GM21529 (cell line): ENCODE results near the gene SLC5A1.

Experiments used
- ATAC-seq: cut with Tn5 transposase; IDR thresholded peaks from one replicate; pipeline ENCODE4 v1.9.1; 2021; ENCODE audit not compliant: unreplicated experiment

Gene SLC5A1

DNA sequence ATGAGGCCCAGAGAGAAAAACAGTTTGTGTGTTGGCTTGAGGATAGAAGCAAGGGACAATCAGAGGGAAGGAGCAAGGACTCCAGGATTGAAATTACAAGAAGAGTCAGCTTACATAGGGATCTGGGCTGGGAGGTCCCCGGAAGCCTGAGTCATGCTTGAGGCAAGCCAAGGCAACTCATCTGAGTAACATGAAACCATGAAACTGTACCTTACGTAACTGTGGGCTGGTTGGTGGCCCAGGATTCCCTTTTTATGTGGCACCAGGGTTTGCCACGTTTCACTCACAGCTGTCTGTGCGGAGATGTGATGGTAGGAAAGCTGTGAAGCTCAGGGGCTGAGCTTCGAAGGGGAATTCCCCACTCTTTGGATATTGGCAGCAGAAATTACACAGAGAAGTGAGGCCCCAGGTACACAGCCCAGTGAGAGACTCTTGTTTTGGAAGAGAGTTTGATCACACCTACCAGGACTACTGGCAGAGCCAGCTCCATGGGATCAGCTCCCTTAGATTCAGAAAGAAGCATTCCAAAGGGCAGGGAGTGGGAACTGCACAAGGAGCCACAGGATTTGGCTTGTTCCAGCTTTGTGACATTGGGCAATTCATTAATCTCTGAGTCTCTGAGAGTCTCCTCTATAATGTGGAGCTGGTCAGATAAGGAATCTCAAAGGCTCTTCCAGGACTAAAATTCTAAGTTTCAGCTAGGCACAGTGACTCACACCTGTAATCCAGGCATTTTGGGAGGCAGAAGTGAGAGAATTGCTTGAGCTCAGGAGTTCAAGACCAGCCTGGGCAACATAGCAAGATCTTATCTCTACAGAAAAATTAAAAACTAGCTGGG is 7.8 kb downstream of the SLC5A1 start:
- ATAC-seq, result peak; percentile 56

DNA sequence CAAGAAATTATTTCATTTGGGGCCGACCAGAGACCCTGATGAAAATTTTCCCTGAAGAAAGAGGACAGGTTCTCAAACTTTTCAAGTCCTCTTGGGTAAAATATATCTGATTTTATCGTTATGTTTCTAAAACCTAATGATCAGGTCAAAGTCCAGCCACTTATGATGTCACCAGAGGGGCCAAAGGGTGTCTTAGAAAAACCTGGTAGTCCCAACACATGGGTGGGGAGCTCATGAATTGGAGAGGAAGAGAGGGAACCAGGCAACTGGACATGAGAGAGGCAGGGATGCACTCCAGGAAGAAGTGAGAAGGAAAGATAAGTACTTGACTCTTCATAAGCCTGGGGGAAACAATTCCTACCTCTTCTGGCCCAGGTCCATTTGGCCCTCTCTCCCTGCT is 9.2 kb downstream of the SLC5A1 start:
- ATAC-seq, result no peak

DNA sequence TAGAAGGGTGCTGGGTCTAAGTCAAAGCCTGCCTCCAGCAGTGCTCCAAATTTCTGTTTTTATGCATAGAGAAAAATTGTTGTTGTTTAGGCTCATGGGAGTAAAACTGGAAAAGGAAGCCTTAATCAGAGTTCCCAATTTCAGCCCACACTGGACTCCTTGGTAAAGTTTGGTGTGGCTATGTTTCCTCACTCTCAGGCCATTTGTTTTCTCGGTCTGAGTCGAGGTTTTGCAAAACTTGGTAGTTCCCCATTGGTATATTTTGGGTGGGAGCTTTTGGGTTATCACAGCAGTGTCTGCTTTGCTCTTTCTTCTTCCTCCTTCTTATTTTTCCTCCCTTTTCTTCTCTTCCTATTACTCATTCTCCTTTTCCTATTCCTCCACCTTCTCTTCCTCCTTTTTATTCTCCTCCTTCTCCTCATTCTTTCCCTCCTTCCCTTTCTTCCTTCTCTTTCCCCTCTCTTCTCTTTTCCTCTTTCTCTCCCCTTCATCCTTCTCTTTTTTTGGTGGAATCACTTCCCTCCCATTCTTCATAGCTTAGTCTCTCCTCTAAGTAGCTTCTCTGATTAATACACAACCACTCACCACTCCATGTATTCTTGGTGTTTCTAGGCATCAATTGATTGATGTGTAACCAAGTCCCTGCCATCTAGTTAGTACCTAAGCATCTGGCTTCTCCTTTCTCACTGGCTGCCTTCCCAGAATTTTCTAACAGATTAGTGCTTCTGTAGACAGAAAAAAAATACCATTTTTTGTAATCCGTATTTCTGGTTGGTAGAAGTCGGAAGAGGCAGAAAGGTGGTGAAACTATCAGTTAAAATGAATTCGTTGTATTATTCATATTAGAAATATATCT is 10.1 kb downstream of the SLC5A1 start:
- ATAC-seq, result no peak

DNA sequence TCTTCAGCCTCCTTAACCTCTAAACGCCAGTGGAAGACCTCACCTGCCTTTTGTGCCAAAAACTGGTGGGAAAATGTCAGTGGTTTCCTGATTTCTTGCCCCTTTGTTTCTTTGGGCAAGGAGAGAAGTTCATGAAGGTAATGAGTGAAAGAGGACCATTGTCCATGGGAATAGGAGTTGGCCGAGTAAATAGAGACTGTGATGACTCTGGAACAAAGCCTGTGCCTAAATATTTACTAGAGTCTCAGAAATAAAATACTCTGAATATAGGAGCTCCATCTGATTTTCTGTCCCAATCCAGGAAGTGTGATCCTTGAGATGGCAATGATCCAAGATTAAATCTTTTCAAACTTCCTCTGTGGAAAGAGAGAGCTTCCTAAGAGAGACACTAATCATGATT is 12.0 kb downstream of the SLC5A1 start:
- no peak for ATAC-seq

DNA sequence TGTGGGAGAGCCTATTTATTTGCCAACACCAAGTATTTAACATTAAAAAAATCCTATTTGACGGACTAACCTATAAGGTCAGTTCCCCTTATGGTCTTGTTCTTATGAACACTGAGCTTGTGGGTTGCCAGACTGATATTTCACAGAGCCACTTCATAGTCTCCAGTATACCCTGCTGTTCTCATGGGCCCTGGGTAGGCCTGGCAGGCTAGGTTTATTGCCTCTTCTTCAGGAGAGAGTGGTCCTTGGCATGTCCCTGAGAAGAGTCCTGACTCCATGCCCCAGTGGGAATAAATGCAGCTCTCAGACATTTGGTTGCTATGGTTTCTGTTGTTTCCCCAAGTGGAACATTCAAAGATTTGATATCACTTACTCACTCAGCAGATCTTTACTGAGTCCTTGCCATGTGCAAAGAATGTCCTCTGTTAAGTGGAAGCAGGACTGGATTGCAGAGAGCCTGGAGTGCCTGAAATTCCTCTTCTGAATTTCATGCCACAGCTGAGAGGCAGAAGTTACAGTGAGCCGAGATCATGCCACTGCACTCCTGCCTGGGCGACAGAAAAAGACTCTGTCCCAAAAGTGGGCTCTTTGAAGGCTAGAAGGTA is 15.7 kb downstream of the SLC5A1 start:
- no peak for ATAC-seq

DNA sequence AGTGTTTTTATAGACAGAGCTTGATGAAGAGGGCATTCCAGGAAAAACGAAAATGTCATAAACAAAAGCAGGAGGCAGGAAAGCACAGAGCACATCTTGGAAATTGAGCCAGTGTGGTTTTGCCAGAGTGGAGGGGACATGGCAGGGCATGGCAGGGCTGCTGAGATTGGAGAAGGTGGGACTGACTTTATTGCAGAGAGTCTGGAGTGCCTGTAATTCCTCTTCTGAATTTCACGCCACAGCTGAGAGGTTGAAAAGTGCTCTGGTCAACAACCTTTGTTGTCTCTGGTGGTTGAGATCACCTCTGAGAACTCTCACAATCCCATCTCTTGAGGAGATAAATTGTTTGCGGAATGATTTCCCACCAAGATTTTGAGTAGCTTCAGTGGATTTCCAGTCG is 16.4 kb downstream of the SLC5A1 start:
- no peak for ATAC-seq

DNA sequence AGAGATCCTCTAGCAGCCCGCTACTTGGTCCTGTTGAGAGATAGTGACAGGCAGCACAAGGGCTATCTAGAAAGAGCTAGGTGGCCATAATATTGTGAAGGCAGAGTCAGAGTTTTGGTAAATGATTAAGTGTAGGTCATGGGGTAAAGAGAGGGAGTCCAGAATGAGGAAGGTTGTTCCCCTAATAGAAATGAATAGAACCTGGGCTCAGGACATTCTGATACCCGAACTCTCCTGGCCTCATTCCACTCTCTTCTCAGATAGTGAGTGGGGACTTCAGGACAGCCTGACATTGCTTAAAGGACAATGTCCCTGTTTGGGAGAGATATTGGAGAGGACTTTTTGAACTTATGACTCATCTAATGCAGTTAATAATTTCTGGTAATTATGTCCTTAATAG is 20.6 kb downstream of the SLC5A1 start:
- no peak for ATAC-seq

DNA sequence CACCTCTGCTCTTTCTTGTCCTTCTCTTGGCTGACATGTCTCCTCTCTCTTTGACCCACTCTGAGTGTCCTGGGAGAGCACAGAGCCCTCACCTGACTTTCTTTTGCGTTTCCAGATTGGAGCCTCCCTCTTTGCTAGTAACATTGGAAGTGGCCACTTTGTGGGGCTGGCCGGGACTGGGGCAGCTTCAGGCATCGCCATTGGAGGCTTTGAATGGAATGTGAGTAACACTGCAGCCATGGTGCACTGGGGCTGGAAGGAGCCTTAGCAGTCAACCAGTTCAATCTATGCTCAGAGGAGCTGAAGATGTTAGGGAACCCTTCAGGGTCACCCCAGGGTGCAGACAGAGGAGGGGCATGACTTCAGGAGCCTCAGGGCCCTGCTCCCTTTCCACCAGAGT is 23.8 kb downstream of the SLC5A1 start:
- ATAC-seq, result no peak

DNA sequence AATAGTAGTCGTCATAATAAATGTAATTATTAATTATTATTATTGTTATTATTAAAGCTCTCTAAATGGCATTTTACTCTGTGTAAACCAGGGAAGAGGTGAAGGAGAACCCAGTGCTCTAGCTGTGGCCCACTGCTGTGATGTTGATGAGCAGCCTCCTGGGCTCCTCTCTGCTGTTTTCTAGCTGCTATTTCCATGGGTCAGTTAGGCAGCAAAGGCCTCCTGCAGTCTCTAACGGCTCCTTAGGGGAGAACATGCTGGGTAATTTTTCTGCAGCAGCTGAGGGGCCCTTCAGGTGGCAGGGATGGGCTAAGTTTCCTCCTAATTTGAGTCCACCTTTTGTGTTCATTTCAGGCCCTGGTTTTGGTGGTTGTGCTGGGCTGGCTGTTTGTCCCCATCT is 24.6 kb downstream of the SLC5A1 start:
- ATAC-seq, result no peak

DNA sequence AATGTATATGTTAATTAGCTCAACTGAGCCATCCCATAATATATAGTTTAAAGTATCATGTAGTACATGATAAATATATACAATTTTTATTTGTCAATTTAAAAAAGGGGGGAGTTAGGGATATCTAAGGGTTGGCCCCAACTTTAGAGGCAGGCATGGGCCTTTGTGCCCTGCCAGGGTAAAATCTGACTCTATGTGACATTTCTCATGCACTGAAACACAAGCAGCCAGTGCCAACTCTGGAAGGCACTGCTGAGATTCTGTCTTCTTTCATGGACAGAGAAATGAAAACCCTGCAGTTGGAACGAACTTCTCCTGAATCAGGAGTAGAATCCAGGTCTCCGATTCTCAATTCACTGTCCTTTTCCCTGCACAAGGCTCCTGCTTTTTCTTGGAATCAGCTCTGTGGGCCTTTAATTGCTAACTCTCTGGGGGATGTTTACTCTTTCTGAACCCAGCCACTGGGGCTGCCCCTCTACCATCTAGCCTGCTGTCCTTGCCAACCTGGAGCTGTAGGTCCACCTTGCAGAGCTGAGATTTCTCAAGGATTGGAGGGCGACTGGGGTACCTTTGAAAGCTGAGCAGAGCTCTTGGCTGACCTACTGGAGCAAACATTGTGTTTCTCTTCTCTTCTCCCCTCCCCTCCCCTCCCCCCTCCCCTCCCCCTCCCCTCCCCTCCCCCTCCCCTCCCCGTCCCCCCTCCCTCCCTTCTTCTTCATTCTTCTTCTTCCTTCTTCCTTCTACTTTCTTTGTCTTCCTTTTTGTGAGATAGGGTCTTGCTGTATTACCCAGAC is 26.7 kb downstream of the SLC5A1 start:
- ATAC-seq, result no peak

DNA sequence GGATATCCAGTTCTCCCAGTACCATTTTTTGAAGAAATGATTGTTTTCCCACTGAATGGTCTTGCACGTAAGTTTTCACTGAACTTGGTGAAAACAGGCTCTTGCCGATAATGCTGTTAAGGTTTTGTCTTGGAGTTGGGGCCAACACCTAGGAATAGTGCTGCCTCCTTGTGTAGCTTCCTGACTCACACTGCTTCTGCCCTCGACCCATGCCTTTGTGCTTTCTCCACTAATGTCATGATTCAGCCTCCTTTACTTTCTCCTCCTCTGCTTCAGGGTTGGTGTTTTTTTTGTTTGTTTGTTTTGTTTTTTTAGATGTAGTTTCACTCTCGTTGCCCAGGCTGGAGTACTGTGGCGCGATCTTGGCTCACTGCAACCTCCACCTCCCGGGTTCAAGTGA is 30.2 kb downstream of the SLC5A1 start:
- ATAC-seq, result no peak

DNA sequence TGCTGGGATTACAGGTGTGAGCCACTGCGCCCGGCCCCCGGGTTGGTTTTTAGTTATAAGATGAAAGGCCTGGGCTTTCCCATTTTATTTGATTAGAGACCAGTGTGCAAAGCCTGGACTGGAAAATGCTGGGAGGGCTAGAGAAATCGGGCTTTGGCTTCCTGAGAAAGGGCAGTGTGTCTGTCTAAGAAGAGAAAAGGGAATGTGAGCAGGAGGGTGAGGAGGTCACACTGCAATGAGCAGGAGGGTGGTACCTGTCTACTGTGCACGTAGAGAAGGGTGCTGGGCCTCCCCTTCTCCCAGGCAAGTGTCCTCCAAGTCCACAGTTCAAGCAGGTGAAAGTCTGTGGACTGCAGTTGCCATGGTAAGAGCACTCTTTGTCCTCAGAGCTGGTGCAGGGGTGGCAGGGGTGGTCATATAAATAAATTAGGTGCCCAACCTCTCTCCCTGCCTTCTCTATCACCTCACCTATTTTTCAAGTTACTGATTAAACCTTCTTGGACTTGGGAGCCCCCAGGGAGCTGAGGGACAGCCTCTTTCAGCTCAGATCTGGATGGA is 30.8 kb downstream of the SLC5A1 start:
- ATAC-seq, result no peak

DNA sequence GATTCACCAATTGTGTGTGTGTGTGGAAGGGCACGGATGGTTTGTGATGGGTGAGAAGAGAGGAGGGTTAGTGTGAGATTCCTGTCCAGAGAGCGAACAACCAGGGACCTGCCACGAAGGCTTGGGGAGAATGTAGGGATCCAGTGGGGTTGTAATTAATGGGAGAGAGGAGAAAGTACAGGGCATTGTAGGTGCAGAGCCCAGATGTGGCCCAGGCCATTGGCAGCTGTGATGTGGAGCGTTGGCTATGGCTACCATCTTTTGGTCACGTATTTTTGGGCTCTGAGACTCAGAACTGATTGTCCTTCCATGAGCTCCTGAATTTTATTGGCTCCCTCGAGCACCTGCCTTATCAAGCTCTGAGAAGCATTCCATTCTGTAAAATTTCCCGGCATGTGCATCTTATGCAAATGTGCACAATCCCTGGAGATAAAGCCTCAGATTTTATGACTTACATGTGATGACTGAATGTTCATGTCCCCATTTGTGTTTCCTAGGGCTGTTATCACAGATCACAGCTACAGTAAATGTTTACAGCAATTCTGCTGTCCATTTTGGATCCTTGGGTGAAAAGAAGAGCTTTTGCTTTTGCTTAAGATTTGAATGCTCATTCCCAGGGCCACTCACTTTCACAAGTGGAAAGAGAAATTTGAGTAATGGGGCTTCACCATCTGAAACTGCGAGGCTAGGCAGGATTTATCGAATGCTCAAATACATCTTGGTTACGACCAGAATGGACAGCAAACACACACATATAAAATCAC is 33.1 kb downstream of the SLC5A1 start:
- ATAC-seq, result no peak

DNA sequence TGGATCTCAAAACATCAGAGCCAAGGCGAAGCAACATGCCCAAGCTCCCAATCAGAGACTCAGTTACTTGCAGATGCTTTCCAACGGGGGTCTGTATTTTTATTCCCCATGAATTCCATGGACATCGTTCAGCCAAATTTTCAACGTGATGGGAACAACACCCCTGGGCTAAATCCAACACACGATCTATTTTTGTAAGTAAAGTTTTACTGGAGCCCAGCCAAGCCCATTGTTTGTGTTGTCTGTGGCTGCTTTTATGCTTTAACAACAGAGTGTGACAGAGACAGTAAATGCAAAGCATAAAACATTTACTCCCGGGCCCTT is 33.7 kb downstream of the SLC5A1 start:
- ATAC-seq, result no peak

DNA sequence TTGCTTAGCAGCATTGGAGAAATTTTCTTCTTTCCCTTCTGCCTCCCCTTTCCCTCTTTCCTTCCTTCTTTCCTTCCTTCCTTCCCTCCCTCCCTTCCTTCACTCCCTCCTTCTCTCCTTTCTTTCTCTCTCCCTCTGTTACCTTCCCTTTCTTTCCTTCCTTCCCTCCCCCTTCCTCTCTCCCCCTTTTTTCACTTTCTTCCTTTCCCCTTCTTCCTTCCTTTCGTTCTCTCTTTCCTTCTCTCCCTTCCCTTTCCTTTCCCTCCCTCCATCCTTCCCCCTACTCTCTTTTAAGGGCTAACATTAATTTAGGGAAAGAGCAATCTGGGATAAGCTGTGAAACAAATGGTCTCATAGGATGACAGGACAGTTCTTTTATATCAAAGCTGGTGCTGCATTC is 34.1 kb downstream of the SLC5A1 start:
- ATAC-seq, result no peak

DNA sequence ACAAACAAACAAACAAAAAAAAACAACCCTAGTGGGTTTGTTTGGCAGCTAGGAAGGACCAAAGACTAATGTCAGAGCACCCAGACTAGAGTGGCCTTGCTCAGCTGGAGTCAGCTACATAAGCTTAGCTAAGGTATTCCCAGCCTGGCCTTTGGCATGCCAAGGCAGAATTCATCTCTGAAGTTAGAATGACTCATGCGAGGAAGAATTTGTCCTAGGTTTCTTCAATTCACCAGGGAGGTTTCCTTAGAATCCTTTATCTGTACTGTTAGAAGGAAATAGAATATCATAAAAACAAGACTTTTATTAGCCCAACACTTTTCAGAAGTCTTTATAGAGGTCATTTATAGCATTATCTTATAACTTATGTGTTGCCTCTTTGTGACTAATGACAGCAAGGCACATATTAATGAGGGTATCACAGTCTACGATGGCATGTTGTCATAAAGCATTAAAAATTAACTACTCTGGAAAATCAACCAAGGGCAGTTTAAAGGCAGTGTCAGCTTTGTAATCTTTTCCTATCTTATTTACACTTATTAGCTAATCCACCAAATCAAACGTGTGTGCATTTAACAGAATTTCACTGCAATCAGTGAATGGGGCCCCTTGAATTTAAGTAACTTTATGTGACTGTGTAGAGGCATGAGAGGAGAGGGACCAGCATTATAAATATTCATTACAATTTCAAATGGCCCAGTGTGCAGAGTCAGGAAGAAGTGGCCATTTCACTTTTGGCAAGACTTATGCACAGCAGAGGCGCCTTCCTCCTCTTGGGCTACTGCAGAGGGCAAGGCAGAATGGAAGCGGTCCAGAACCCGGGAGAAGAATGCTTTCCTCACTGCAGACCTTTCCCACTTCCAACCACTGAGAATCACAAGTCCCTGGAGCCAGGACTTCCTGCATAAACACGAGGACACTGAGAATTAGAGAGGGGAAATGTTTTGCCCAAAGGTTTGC is 36.3 kb downstream of the SLC5A1 start:
- ATAC-seq, result no peak

DNA sequence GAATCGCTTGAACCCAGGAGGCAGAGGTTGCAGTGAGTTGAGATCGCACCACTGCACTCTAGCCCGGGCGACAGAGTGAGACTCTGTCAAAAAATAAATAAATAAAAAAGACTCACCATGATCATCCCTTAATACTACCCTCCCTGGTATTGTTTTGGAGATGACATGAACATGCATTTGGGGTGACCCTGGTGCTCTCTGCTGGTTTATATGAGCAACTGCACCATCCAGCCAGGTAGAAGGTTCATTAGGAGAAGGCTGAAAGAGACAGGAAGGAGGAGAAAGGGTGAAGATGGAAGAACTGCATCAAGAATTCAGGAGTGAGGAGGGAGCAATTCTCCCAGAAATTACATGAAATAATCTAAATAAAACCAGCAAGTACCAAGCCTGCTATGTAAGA is 37.8 kb downstream of the SLC5A1 start:
- no peak for ATAC-seq

DNA sequence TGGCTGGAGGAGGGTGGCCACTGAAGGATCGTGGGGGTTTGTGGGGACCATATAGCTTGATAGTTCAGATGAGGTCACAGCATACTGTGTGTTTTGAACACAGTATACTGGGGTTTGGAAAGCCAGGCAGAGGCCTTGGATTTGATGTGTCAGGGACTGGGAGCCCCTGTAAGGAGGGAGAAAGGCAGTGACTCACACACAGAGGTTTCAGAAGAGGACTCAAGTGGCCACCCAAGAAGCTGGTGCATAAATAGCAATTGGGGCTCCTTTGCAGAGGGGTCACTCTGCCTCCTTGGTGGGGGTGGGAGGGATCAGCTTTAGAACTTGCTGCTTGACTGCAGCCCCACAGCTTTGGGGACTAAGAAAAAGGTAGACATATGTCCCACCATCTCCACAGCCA is 39.3 kb downstream of the SLC5A1 start:
- ATAC-seq, result no peak

DNA sequence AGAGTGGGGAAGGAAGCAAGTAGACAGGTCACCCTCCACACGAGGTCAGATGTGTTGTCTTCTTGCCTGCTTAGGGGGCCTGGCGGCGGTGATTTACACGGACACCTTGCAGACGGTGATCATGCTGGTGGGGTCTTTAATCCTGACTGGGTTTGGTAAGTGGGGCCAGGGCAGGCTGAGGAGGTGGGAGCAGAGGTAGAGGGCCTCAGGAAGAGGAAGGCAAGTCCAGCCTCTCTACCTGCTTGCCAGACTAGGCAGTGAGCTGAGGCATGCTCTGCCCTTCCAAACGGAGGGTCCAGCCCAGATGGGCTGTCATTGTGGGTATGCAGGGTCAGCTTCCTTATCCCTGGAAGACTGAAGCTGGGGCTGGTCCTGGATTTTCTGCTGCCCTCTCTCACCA is 39.9 kb downstream of the SLC5A1 start:
- ATAC-seq, result no peak
